Adrenal gland (tissue), 5 donors: Measurements from ENCODE around the gene PKDCC.

Experiments used
- CTCF ChIP-seq, 6 experiments: fragments of 450-650 bp in 4 of 6; fragments of 200-600 bp in 2 of 6; sonication (generic) in 1 of 6; IDR thresholded peaks; 1 replicate in 5 of 6; 2 replicates in 1 of 6; pipeline versions ENCODE4 v1.5.1 to v1.8.0; 2016 to 2021; ENCODE audit warnings: antibody characterized with exemption in 6 of 6, mild to moderate bottlenecking in 2 of 6, moderate library complexity in 1 of 6
- POLR2A ChIP-seq, 2 donors: fragments of 450-650 bp; IDR thresholded peaks; one replicate each; pipeline ENCODE4 v1.6.1; 2017; ENCODE audit warnings: antibody characterized with exemption in 2 of 2, mild to moderate bottlenecking in 2 of 2, moderate library complexity in 1 of 2
- donor health status: DM: no; HTN: no; CAD: no.

GRCh38 chr2:42085706-42086487, 38.1 kb downstream of the PKDCC start:
- TF ChIP-seq CTCF (IDR thresholded peaks at IDR 0.05) (no peak), POLR2A (IDR thresholded peaks at IDR 0.05) (no peak)
